Endometrial microvascular endothelial cells (primary cell): Measurements from ENCODE around the gene ZFYVE26. TPM values are rescaled to one million over a fixed set of nuclear protein-coding genes. Genes with fewer than 3 reads are reported as not detected.

Source experiments
- in situ Hi-C: cut with HindIII; loops from 2 replicates; pipeline ENCODE4 v1.10.0; 2017; ENCODE audit warnings: low sequenced_read_pairs, low pct_unique_long_range_greater_than_20kb; ENCODE audit errors: inconsistent ontology term
- total RNA-seq: library from RNA; depleted of rRNA; stranded (reverse); fragments of >200 nt; gene quantifications from one replicate; pipeline ENCODE4 v1.2.3, GENCODE V29; 2015; ENCODE audit errors: inconsistent ontology term

Gene ZFYVE26
- total RNA-seq, 1 donor from 2014 or later = 20.9 TPM

- in situ Hi-C loops = no loop called here
These were observed 53.1 kb downstream of the ZFYVE26 start for GRCh38 chr14:67763158-67763822.

GRCh38 chr14:67762051-67762450, 54.3 kb downstream of the ZFYVE26 start:
- in situ Hi-C loops = no loop called here

GRCh38 chr14:67759916-67760315, 56.5 kb downstream of the ZFYVE26 start:
- in situ Hi-C loops = no loop called here

- in situ Hi-C loops = no loop called here
These were observed 59.2 kb downstream of the ZFYVE26 start for GRCh38 chr14:67757175-67757574.

GRCh38 chr14:67756496-67756895, 59.9 kb downstream of the ZFYVE26 start:
- in situ Hi-C loops = no loop called here

- in situ Hi-C loops = no loop called here
These were observed 66.9 kb downstream of the ZFYVE26 start for GRCh38 chr14:67749341-67750084.

- in situ Hi-C loops = no loop called here
These were observed 68.1 kb downstream of the ZFYVE26 start for GRCh38 chr14:67748312-67748711.

GRCh38 chr14:67746927-67747326, 69.5 kb downstream of the ZFYVE26 start:
- in situ Hi-C loops = no loop called here

GRCh38 chr14:67744046-67744445, 72.3 kb downstream of the ZFYVE26 start:
- in situ Hi-C loops = no loop called here

- in situ Hi-C loops = no loop called here
These were observed 77.5 kb downstream of the ZFYVE26 start for GRCh38 chr14:67738740-67739504.

- in situ Hi-C loops = no loop called here
These were observed 79.6 kb downstream of the ZFYVE26 start for GRCh38 chr14:67736771-67737170.

GRCh38 chr14:67735336-67736147, 80.8 kb downstream of the ZFYVE26 start:
- in situ Hi-C loops = no loop called here

- in situ Hi-C loops = no loop called here
These were observed 81.7 kb downstream of the ZFYVE26 start for GRCh38 chr14:67734675-67735074.

GRCh38 chr14:67733616-67734015, 82.8 kb downstream of the ZFYVE26 start:
- in situ Hi-C loops = no loop called here

- in situ Hi-C loops = no loop called here
These were observed 87.1 kb downstream of the ZFYVE26 start for GRCh38 chr14:67729072-67729885.

- in situ Hi-C loops = no loop called here
These were observed 88.1 kb downstream of the ZFYVE26 start for GRCh38 chr14:67728258-67728657.

- in situ Hi-C loops = no loop called here
These were observed 89.0 kb downstream of the ZFYVE26 start for GRCh38 chr14:67727361-67727760.

GRCh38 chr14:67725171-67725570, 91.2 kb downstream of the ZFYVE26 start:
- in situ Hi-C loops = no loop called here
